ENCODE results near the gene ADARB2.

Gene ADARB2

GRCh38 chr10:1376384-1376945, 360.9 kb downstream of the ADARB2 start:
- no peak for DNase-seq

GRCh38 chr10:1375346-1376170, 361.8 kb downstream of the ADARB2 start:
- DNase-seq = no peak

GRCh38 chr10:1374511-1375345, 362.6 kb downstream of the ADARB2 start:
- DNase-seq = no peak

GRCh38 chr10:1373287-1373686, 364.0 kb downstream of the ADARB2 start:
- DNase-seq = no peak

- no peak for DNase-seq
Observed at GRCh38 chr10:1372212-1372611, 365.1 kb downstream of the ADARB2 start.

GRCh38 chr10:1370298-1370697, 367.0 kb downstream of the ADARB2 start:
- DNase-seq = no peak

- no peak for DNase-seq
Observed at GRCh38 chr10:1369665-1370064, 367.7 kb downstream of the ADARB2 start.

GRCh38 chr10:1369197-1369596, 368.1 kb downstream of the ADARB2 start:
- DNase-seq = no peak

GRCh38 chr10:1368842-1369171, 368.5 kb downstream of the ADARB2 start:
- DNase-seq = no peak

GRCh38 chr10:1367938-1368841, 369.1 kb downstream of the ADARB2 start:
- no peak for DNase-seq

- DNase-seq = no peak
Observed at GRCh38 chr10:1366811-1367425, 370.4 kb downstream of the ADARB2 start.

- DNase-seq = no peak
Observed at GRCh38 chr10:1366322-1366691, 371.0 kb downstream of the ADARB2 start.

GRCh38 chr10:1365540-1366321, 371.6 kb downstream of the ADARB2 start:
- no peak for DNase-seq

- no peak for DNase-seq
Observed at GRCh38 chr10:1364151-1364910, 373.0 kb downstream of the ADARB2 start.

- DNase-seq = no peak
Observed at GRCh38 chr10:1363446-1364121, 373.7 kb downstream of the ADARB2 start.

- no peak for DNase-seq
Observed at GRCh38 chr10:1362589-1363445, 374.5 kb downstream of the ADARB2 start.

GRCh38 chr10:1361411-1362105, 375.8 kb downstream of the ADARB2 start:
- no peak for DNase-seq

GRCh38 chr10:1360558-1361164, 376.7 kb downstream of the ADARB2 start:
- no peak for DNase-seq

All from NCI-H748 treated with DMSO at 0.1 percent for 48 hours (cell line).